PFSK-1 (cell line): ENCODE data around the gene ECE1.

Experiments used
- FOXP2 ChIP-seq: optimal IDR thresholded peaks from 2 replicates; pipeline ENCODE3; 2011; ENCODE audit warnings: borderline replicate concordance, control low read depth, inconsistent platforms; ENCODE audit not compliant: insufficient read depth; ENCODE audit errors: extremely low read length, extremely low read depth
- POLR2AphosphoS5 ChIP-seq: IDR thresholded peaks from 2 replicates; pipeline ENCODE4 v1.6.1; 2012; ENCODE audit warnings: low read depth, mild to moderate bottlenecking, control low read depth, low read length, moderate library complexity
- REST ChIP-seq, 2 experiments: IDR thresholded peaks; 2 replicates each; pipeline versions ENCODE4 v1.6.1 to v1.8.0; 2011 to 2012; ENCODE audit warnings: low read depth in 2 of 2, low read length in 2 of 2, control low read depth in 1 of 2, inconsistent platforms in 1 of 2, mild to moderate bottlenecking in 1 of 2, moderate library complexity in 1 of 2; ENCODE audit not compliant: insufficient read depth in 1 of 2
- SIN3A ChIP-seq: IDR thresholded peaks from 2 replicates; pipeline ENCODE4 v1.6.1; 2012; ENCODE audit warnings: mild to moderate bottlenecking, low read length, moderate library complexity, borderline replicate concordance; ENCODE audit not compliant: insufficient read depth
- TAF1 ChIP-seq: IDR thresholded peaks from 2 replicates; pipeline ENCODE4 v1.6.1; 2012; ENCODE audit warnings: low read length, control low read depth, borderline replicate concordance; ENCODE audit not compliant: insufficient read depth

Gene ECE1

DNA sequence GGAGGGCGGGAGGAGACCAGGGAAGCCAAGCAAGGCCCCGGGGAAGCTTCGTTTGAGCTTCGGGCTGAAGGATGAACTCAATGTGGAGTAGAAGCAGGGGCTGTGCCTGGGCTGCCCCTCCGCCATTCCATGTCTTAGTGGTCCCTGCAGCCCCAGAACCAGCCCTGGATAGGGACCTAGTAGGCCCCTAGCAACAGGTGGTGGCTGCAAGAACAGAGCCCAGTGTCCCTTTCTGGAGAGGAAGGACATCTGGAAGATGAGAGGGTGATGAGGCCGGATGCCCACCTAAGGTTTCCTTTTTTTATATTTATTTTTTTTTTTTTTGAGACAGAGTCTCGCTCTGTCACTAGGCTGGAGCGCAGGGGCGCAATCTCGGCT lies 27.2 kb downstream of the ECE1 start:
- TF ChIP-seq TAF1 (no peak), FOXP2 (no peak), POLR2AphosphoS5 (no peak), SIN3A (no peak)

- no peak for TF ChIP-seq REST (IDR thresholded peaks at IDR 0.05; ENCODE audit: insufficient read depth in 1 of 2, low read depth in 2 of 2, low read length in 2 of 2)
- 0 out of 2 replicates have a peak, but pooled peaks have one; percentile 18 for TF ChIP-seq POLR2AphosphoS5
These were observed 27.8 kb downstream of the ECE1 start for GRCh38 chr1:21262293-21263051.

DNA sequence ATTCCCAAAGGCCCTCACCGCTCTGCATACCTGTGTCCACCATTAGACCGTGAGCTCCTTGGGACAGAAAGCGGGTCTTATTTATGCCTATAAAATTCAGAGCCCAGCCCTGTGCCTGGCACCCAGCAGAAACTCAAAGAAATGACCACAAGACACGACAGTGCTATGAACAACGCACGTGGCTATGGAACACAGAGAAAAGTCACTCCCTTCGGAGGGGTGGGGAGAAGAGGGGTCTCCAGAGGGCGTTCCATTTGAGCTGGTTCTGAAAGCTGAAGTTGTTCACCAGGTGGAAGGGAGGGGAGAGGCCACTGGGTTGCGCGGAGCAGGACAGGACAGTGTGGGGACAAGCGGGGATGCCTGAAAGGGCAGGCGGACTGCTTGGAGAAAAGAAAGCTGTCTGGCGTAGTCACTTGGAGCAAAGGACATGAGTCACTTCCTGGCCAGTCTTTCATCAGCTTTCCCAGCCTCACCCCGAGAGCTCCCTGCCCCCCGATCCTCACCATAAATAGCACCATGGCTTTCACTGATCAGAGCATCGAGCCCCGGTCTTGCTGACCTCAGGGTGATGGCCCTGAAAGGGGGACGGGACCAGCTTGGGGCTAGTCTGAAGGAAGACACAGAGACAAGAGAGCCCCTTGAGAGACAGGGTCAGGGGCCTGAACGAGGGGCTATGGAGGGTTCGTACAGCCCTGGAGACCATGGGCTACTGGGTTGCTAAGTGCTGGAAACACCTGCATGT lies 28.5 kb downstream of the ECE1 start:
- TF ChIP-seq POLR2AphosphoS5 (0 out of 2 replicates have a peak, but pooled peaks have one; percentile 38), REST (IDR thresholded peaks at IDR 0.05; ENCODE audit: insufficient read depth in 1 of 2, low read depth in 2 of 2, low read length in 2 of 2) (no peak), FOXP2 (peak; percentile 49), TAF1 (no peak)

DNA sequence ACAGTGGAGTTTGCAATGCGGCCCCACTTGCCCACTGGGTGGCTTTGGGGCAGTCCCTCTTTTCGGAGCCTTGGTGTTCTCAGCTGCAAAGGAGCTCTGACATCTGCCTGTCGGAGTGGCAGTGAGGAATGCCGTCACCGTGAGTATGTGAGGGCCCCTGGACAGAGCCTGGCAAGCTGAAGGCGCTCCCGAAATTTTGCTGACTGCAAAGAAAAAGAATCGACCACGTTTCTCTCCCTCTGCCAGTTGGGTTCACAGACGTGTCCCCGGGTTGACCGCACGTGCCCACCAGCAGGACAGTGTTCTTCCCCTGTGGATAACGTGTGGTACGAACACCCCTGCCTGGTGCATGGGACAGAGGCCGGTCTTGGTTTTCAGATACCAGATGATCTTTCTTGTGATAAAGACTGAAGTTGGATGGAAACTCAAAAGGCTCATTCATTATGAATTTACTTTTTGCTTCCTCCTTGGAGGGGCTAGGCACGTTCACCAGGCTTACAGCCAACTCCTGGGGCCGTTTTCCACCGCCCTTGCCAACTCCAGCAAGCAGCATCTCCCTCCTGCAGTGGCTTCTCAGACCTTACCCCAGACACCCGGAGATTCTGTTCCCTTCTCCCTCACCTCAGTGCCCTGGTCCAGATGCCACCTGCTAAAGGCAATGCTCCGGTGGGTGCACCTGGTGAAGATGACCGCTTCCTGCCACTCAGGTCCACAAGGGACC lies 29.7 kb downstream of the ECE1 start:
- TF ChIP-seq FOXP2 (no peak), REST (IDR thresholded peaks at IDR 0.05; ENCODE audit: insufficient read depth in 1 of 2, low read depth in 2 of 2, low read length in 2 of 2) (no peak), TAF1 (no peak), POLR2AphosphoS5 (no peak), SIN3A (no peak)

GRCh38 chr1:21259316-21260076 lies 30.8 kb downstream of the ECE1 start:
- no peak for TF ChIP-seq REST (IDR thresholded peaks at IDR 0.05; ENCODE audit: insufficient read depth in 1 of 2, low read depth in 2 of 2, low read length in 2 of 2)
- no peak for TF ChIP-seq TAF1
- TF ChIP-seq POLR2AphosphoS5: no peak
- no peak for TF ChIP-seq FOXP2
- TF ChIP-seq SIN3A: no peak
